ENCODE measurements around the gene COPS7B.

Gene COPS7B

DNA sequence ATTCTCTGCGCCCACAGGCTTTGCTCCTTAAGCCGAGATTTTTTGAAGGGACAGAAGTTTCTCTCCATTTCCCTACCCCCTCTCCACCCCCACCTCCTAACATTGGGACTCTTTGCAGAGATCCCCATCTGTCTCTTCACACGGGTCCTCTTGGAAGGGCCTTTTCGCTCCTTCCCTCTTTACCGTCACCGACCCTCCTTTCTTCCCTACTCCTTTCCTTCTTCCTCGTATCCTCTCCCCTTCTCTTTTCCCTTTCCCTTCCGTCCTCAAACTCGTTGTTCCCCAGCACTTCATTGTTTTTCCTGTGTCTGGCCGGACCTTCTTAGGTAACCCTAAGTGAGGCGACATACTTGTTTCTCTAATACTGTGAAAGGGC is 660 bp downstream of the COPS7B start:
- DNase-seq: no peak

DNA sequence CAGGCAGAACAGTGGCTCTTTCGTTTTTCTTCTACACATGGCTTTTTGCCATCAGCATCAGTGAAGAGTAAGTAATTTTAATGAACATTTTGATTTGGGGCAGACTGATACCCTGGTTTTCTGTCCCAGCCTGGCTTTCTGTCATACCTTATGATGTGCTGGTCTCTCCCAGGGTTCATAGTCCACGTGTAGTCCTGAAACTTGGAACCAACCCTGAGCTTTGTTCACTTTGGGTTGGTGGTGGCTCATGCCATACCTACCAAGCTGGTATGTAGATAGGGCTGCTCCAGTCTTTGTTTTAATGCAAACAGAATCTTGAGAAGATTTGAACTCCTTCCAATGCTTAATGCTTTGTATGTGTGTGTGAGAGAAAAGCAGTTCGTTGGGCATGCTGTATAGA is 4.9 kb downstream of the COPS7B start:
- DNase-seq: no peak

DNA sequence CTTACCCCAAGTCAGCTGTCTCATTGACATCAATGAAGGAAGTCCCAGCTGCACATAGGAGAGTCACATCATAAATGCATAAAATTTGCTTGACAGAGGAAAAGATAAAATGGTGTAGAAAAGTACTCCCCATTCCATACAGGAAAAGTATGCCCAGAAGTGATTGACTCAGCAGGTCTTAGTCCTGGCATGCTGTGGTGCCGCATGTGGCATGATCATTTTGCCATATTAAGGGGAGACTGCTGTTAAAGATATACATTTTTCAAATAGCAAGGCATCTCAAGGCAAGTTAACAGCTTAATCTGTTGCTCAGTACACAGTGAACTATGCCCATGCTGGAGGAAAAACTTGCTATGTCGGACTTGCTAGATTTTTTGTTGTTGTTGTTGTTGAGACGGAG is 8.1 kb downstream of the COPS7B start:
- no peak for DNase-seq

DNA sequence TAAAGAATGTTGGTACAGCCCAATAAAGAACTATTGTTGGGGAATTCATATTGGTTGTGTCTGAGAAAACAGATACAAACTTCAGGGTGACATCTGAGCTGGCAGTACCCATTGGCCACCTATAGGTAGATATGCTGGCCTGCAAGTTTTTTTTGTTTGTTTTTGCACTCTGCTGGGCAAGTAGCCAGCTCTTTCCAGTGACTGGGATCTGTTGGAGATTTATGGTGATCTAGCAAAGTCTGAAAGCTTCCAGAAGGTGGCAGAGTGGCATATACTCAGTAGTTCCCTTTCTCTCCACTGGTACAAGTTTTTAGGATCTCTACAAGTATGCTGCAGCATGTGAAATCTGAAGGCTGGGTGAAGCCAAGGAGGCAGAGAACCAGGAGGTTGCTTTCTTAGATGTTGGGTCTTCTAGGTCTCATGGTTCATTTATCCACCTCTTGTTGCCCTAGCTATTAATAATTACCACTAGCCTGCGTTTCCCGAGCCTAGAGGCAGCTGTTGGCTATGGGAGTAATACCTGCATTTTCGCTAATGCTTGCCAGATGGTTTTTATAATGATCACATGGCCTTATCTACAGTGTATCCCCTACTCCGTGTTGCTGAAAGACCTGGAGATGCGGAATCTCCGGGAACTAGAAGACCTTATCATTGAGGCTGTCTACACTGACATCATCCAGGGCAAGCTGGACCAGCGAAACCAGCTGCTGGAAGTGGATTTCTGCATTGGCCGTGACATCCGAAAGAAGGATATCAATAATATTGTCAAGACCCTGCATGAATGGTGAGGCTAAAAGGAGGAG is 9.5 kb downstream of the COPS7B start:
- DNase-seq: no peak

DNA sequence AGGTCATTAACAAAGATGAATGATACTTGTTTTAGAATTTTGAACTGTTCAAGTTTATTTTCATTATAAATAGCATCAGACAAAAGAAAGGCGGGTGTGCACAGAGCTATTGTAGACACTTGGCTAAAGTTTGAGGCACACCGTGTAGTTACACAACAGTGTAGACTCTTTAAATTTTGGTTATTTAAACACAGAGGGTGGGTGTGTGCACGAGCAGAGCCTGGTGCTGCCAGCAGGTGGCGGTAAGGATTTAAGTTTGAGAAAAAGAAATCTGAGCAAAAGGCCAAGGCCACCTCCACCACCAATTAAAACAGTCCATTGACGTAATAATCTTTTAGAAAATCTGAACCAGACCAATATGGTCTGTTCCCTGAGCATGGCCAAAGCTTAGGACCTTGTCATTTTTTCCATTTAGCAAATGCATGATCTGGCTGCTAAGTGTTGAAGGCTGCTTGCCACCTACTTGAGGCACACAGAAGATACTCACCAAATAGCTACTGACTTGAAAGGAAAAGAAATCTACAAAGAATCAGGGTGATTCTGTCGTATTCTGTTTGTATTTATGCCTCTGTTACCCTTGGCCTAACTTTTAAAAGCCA is 14.3 kb downstream of the COPS7B start:
- no peak for DNase-seq

DNA sequence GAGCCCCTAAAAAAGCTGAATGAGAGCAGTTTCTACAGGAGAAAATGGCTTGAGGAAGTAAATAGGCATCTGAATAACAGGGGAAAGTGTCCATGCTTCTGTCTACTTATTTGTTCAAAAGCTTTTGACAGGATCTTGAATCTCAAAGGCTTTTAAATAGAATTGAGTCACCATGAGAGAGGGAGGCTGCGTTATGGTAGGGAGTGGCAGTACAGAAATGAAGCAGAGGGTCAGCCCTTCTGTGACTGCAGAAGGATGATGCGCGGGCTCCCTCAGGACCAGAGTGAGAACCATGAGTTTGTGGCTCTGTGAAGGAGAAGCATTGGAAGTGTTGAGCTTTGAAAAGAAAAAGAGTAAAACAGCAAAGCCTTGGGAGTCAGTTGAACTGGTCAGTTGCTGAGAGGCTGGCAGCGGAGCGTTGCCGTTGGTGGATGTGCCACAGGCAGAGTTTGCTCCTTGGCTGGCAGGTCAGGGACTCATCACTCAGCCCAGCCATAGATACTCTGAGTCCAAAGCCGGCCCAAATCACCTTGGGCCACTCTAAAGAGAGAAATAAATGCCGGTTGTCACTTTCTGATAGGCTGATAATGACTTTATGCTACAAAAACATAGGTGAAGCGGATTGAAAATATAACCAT is 17.4 kb downstream of the COPS7B start:
- DNase-seq: no peak

DNA sequence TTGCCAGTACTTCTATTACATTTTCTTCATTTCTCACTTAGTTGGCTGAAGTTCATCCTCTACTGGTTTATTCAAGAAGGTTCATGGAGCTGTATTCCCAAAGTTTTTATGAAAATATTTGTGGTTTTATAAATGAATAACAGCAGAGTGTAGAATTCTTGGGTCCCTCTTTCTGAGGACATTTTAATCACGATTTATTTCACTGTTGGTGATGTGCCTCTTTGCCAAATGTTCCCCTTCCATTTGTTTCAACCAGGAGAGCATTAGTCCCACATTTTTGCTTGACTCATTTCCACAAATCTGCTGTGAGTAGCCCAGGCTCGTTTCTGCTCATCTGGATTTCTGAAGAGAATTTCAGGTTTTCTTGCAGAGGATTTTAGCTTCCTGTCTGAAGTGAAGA is 20.8 kb downstream of the COPS7B start:
- no peak for DNase-seq

DNA sequence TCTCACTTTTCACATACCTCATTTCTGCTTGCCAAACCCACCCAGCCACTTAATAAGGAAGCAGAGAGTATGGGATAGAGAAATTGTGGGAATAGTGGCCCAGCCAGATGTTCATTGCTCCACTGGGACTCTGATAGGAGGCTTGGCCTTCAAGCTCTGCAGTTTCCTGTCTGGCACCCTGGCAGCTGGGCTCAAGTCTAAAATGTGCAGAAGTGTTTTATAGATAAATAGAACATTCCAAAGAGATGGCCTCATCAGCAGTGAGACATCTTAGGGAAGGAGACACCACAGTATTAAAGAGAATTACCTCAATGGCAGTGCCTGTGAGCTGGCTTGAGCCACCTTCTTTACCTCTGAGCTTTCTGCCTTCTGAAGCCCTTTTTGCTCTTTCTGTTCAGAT is 24.7 kb downstream of the COPS7B start:
- DNase-seq: no peak

DNA sequence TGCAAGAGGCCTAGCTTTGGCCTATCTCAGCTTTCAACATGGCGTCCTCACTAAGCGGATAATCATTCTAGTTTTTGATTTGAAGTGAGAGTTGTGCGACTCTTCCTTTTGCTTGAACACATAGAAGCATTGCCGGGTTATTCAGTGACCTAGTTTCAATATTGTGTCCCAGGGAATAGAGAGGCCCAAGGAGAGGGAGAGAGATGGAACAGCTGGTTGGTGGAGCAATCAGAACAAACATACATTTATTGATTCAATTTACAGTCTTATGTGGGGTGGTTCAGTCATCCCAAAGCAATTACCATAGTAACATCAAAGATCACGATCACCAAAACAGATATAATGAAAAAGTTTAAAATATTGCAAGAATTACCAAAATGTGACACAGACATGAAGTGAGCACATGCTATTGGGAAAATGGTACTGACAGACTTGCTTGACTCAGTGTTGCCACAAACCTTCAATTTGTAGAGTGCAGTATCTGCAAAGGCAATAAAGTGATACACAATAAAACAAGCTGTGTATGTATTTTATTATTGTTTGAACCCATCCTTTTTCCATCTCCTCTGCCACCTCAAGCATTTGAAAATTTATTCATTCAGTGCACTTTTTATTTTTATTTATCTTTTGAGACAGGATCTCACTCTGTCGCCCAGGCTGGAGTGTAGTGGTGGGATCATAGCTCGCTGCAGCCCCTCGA is 30.2 kb downstream of the COPS7B start:
- no peak for DNase-seq

DNA sequence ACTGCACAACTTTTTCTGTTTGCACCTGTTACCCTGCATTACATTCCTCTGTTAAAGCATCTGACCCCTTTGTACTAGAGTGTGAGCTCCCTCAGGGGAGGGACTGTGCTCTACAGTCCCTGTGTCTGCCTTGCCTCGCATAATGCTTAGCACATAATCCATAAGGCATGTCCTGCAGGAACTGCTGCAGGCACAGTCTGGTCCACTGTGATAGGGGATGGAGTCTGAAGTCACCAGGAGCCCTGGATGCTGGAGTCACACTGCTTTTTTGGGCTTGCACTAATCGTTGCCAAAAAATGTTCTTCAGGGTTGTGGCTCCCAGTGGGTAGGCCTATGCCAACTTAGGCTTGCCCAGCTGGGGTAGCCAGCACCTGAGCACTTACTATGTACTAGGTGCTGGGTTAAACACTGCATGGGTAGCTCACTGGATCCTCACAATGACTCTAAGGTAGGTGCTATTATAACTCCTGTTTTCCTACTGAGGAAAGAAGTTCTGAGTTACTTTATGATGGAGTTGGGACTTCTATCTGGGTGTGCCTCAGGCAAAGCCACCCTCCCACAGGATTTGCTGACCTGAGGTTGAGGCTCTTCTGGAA is 33.3 kb downstream of the COPS7B start:
- no peak for DNase-seq

DNA sequence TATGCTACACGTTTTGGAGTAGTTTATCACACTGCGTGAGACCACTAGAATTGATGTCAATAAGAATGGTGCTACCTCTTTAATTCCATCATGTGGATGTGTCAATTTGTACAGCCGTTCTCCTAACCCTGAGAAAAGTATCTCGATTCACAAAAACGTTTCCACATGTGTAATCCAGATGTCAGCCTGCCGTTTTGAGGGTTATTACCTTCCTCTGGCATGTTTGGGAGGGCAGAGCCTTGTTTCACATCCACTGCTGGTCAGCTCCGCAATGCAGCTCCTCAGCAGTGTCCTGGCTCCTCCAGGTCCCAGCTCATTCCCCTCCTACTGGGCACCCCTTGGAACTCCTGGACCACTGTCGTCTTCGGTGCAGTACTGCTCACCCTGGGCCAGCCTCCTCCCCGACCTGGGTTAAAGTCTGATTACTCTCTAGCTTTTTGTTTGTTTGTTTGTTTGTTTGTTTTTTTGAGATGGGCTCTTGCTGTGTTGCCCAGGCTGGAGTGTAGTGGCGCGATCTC is 34.6 kb downstream of the COPS7B start:
- no peak for DNase-seq

DNA sequence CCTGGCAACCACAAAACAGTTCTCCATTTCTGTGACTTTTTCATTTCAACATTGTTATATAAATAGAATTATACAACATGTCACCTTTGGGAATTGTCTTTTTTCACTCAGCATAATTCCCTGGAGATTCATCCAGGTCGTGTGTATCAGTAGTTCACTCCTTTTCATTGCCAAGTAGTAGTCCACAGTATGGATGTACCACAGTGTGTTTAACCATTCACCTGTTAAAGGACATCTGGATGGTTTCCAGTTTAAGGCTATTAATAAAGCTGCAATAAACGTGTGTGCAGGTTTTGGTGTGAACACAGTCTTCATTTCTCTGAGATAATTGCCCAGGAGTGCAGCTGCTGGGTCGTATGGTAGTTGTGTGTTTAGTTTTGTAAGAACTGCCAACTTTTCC is 35.7 kb downstream of the COPS7B start:
- DNase-seq: no peak

DNA sequence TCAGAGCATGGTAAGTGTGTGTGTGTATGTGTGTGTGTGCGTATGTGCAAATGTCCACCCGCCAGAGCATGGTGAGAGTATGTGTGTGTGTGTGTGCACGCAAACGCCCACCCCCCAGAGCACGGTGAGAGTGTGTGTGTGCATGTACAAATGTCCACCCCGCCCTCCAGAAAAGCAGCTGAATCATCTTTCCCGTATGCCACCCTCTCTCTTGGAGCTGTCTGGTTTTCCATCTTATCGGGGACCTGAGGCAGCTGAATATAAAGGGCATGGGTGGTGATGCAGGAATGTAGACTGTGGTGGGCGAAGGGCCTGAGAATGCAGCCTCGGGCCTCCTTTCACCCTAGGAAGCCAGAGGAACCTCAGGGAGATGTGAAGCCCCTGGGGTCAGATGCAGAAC is 66.9 kb downstream of the COPS7B start:
- no peak for DNase-seq

DNA sequence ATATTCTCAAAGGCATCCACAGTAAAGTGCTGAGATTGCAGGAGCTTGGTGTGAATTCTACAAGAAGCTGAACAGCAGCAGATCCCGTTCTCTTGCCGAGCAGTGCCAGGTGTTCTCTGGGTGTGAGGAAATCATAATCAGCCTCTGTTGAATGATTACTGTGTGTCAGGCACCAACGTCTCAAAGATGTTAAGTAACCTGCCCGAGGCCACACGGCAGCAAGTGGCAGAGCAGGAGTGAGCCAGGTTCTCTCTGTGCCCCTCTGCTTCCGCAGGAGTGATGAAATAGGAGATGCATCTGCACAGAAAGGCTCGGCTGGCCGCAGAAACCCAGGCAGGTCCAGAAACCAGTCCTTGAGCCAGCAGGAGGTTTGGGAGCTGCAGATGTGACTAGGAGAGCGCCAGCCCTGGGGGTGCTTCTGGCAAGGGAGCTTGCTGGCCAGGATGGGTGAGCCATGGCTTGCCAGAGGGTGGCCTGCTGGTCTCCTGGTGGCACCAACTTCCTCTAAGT is 68.4 kb downstream of the COPS7B start:
- no peak for DNase-seq

DNA sequence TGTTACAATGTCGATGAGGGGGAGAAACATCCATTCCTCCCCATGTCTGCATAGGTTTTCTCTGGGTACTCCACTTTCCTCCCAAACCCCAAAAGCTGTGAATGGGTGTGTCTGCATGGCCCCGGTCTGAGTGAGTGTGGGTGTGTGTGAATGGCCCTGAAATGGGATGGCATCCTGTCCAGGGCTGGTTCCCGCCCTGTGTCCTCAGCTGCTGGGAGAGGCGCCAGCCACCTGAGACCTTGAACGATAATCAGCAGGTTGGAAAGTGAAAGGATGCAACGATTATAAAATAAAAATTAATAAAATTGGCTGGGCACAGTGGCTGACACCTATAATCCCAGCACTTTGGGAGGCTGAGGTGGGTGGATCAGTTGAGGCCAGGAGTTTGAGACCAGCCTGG is 70.7 kb downstream of the COPS7B start:
- DNase-seq: no peak

All from cortex of kidney (tissue), 1 donor.